ENCODE measurements around the gene SLC29A2.
"Not testable (repeated sequence)": the region's sequence is repeated elsewhere in the genome, so short reads cannot be mapped to it uniquely, and the experiment has no call there.

SLC29A2 gene

GRCh38 chr11:66371627-66372415 lies at the start of gene SLC29A2:
Gene SLC29A2, minus strand, starts transcription at chr11:66371760. Its CDS starts 169 bp downstream, at chr11:66371591.
- peak; percentile 95 for DNase-seq

GRCh38 chr11:66420671-66421476 lies 49.3 kb upstream of the SLC29A2 start, which contains the start of gene NPAS4:
Gene NPAS4, plus strand, starts transcription at chr11:66421035. Its CDS starts 145 bp downstream, at chr11:66421180.
- no peak for DNase-seq

GRCh38 chr11:66419825-66420224 lies 48.3 kb upstream of the SLC29A2 start:
- DNase-seq, result no peak

- no peak for DNase-seq
Observed at GRCh38 chr11:66418986-66419308, 47.4 kb upstream of the SLC29A2 start.

- peak; percentile 87 for DNase-seq
Observed at GRCh38 chr11:66418168-66418985, 46.8 kb upstream of the SLC29A2 start.

GRCh38 chr11:66417000-66417399 lies 45.4 kb upstream of the SLC29A2 start:
- DNase-seq, result no peak

GRCh38 chr11:66415423-66415822 lies 43.9 kb upstream of the SLC29A2 start:
- no peak for DNase-seq

- DNase-seq, result no peak
Observed at GRCh38 chr11:66414120-66414934, 42.8 kb upstream of the SLC29A2 start.

GRCh38 chr11:66413167-66413566 lies 41.6 kb upstream of the SLC29A2 start:
- no peak for DNase-seq

GRCh38 chr11:66412110-66412509 lies 40.5 kb upstream of the SLC29A2 start:
- DNase-seq, result no peak

GRCh38 chr11:66411323-66411722 lies 39.8 kb upstream of the SLC29A2 start:
- no peak for DNase-seq

- no peak for DNase-seq
Observed at GRCh38 chr11:66410191-66410590, 38.6 kb upstream of the SLC29A2 start.

GRCh38 chr11:66409226-66409625 lies 37.7 kb upstream of the SLC29A2 start:
- no peak for DNase-seq

- DNase-seq, result peak; percentile 93
Observed at GRCh38 chr11:66408488-66409214, 37.1 kb upstream of the SLC29A2 start.

GRCh38 chr11:66407651-66408050 lies 36.1 kb upstream of the SLC29A2 start:
- no peak for DNase-seq

- no peak for DNase-seq
Observed at GRCh38 chr11:66393954-66394353, 22.4 kb upstream of the SLC29A2 start.

GRCh38 chr11:66391322-66391721 lies 19.8 kb upstream of the SLC29A2 start:
- no peak for DNase-seq

GRCh38 chr11:66388780-66389386 lies 17.3 kb upstream of the SLC29A2 start:
- peak; percentile 92 for DNase-seq

GRCh38 chr11:66386171-66387069 lies 14.9 kb upstream of the SLC29A2 start:
- peak; percentile 91 for DNase-seq

- not testable (repeated sequence) for DNase-seq
Observed at GRCh38 chr11:66384316-66384715, 12.8 kb upstream of the SLC29A2 start.

Measured in hematopoietic multipotent progenitor cell treated with erythropoietin and hydrocortisone succinate and interleukin-3 and kit ligand, for 4 days (in vitro differentiated cells).